Mucosa of descending colon (tissue), 3 donors: ENCODE measurements around the gene MACF1. TPM values are rescaled to one million over a fixed set of nuclear protein-coding genes. Genes with fewer than 3 reads are reported as not detected.

Experiments used
- ATAC-seq: fragments of 200-7000 bp; cut with Tn5 transposase; one replicate; pipeline ENCODE4 v1.9.1; 2020; ENCODE audit warnings: mild to moderate bottlenecking, moderate library complexity
- DNase-seq, 3 donors: peaks; one replicate each; pipeline ENCODE4 v3.0.0-alpha.2; 2020
- H3K36me3 ChIP-seq: fragments of 200-600 bp; one replicate; pipeline ENCODE4 v1.8.0; 2021; ENCODE audit warnings: low read depth, mild to moderate bottlenecking
- H3K4me1 ChIP-seq: fragments of 200-600 bp; one replicate; pipeline ENCODE4 v1.8.0; 2021; ENCODE audit warnings: low read depth, mild to moderate bottlenecking
- H3K4me3 ChIP-seq: fragments of 200-600 bp; one replicate; pipeline ENCODE4 v1.8.0; 2021; ENCODE audit warnings: mild to moderate bottlenecking
- H3K9me3 ChIP-seq: fragments of 200-600 bp; one replicate; pipeline ENCODE4 v1.8.0; 2021; ENCODE audit warnings: mild to moderate bottlenecking
- CTCF ChIP-seq: fragments of 200-600 bp; IDR thresholded peaks from one replicate; pipeline ENCODE4 v1.8.0; 2022; ENCODE audit warnings: antibody characterized with exemption, mild to moderate bottlenecking
- intact Hi-C, 2 donors: fragments of 100-400 bp; cut with DNase I in 1 of 2; cut with micrococcal nuclease in 1 of 2; formaldehyde crosslinking; loops; one replicate each; pipeline versions ENCODE4 v1.11.0 to v1.11.1; 2022; cut with DNase I, micrococcal nuclease
- total RNA-seq, 3 donors: library from RNA; stranded (reverse); fragmentation: NEBNext Ultra II Directional in 2 of 3; extraction: Animal tissue kit (Norgen Biotek cat#: 25700) in 2 of 3; gene quantifications; one replicate each; pipeline versions ENCODE4 v1.2.1 to v1.2.4, GENCODE V29; 2021 to 2023
- donor health status: DM: no; HTN: no; CAD: no; lungs with moderate emphysema.
- donor health status: DM: no; HTN: no; CAD: no.
- donor health status: DM: no; HTN: yes; CAD: no.

The MACF1 gene
- total RNA-seq, 3 donors from 2014 or later, result 146 to 362 (median 156) TPM

- no peak overlapping the region for H3K4me3 ChIP-seq
- TF ChIP-seq CTCF, result no peak
- DNase-seq (no peak), ATAC-seq (no peak)
- H3K4me1 ChIP-seq, result no peaks in the 10 kb centered on the region
- no peaks in the 10 kb centered on the region for H3K36me3 ChIP-seq
- intact Hi-C loops, result no loop called here
- no peaks in the 10 kb centered on the region for H3K9me3 ChIP-seq
These were observed 278.8 kb downstream of the MACF1 start for GRCh38 chr1:39483276-39483675.

GRCh38 chr1:39484564-39484963 is 280.1 kb downstream of the MACF1 start:
- Histone ChIP-seq H3K4me1 (no peaks in the 10 kb centered on the region), H3K4me3 (no peak overlapping the region), H3K9me3 (no peaks in the 10 kb centered on the region), H3K36me3 (no peaks in the 10 kb centered on the region)
- ATAC-seq (no peak), DNase-seq (no peak)
- intact Hi-C loops, result no loop called here
- TF ChIP-seq CTCF, result no peak

GRCh38 chr1:39485046-39485803 is 280.7 kb downstream of the MACF1 start:
- Histone ChIP-seq H3K4me3 (no peak overlapping the region), H3K9me3 (no peaks in the 10 kb centered on the region), H3K36me3 (no peaks in the 10 kb centered on the region), H3K4me1 (no peaks in the 10 kb centered on the region)
- no peak for ATAC-seq
- TF ChIP-seq CTCF, result no peak
- no peak for DNase-seq
- intact Hi-C loops, result no loop called here

GRCh38 chr1:39488012-39488545 is 283.6 kb downstream of the MACF1 start:
- no peaks in the 10 kb centered on the region for H3K36me3 ChIP-seq

GRCh38 chr1:39488793-39489566 is 284.5 kb downstream of the MACF1 start:
- intact Hi-C loops, result no loop called here
- ATAC-seq (no peak), DNase-seq (no peak)
- no peaks in the 10 kb centered on the region for H3K36me3 ChIP-seq
- no peaks in the 10 kb centered on the region for H3K9me3 ChIP-seq
- no peak for TF ChIP-seq CTCF
- no peak overlapping the region for H3K4me3 ChIP-seq
- peaks cover 7% of the 10 kb centered on the region for H3K4me1 ChIP-seq

More at GRCh38 chr1:39488012-39488545, 283.6 kb downstream of the MACF1 start:
- intact Hi-C loops, result no loop called here
- Histone ChIP-seq H3K4me3 (no peak overlapping the region), H3K9me3 (no peaks in the 10 kb centered on the region), H3K4me1 (peaks cover 7% of the 10 kb centered on the region)
- no peak for ATAC-seq
- no peak for DNase-seq
- no peak for TF ChIP-seq CTCF
